SH-SY5Y (cell line): ENCODE data around the gene GHRH.

Experiments
- GATA2 ChIP-seq: IDR thresholded peaks from 2 replicates; pipeline ENCODE4 v1.6.1; 2011; ENCODE audit warnings: mild to moderate bottlenecking, low read depth, low read length
- GATA3 ChIP-seq: IDR thresholded peaks from 2 replicates; pipeline ENCODE4 v1.6.1; 2011; ENCODE audit warnings: low read depth, mild to moderate bottlenecking, low read length, moderate library complexity

The GHRH gene

DNA sequence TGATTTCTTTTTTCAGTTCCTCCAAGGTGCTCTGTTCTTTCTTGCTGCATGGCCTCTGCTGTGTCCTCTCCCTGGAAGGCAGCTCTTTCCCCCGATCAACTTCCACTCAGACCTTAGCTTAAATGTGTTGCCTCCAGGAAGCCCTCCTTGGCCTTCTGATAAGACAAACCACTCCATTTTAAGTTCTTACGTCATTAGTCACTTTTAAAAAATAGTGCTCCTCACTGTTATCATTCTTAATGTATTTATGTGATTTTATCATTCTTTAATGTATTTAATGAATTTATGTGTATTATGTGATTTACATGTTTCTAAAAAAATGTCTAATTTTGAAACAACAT lies 15.6 kb upstream of the GHRH start:
- TF ChIP-seq GATA2 (no peak), GATA3 (no peak)

- TF ChIP-seq GATA3, result no peak
- TF ChIP-seq GATA2, result no peak
Measured at GRCh38 chr20:37276494-37277252, 15.1 kb upstream of the GHRH start.

DNA sequence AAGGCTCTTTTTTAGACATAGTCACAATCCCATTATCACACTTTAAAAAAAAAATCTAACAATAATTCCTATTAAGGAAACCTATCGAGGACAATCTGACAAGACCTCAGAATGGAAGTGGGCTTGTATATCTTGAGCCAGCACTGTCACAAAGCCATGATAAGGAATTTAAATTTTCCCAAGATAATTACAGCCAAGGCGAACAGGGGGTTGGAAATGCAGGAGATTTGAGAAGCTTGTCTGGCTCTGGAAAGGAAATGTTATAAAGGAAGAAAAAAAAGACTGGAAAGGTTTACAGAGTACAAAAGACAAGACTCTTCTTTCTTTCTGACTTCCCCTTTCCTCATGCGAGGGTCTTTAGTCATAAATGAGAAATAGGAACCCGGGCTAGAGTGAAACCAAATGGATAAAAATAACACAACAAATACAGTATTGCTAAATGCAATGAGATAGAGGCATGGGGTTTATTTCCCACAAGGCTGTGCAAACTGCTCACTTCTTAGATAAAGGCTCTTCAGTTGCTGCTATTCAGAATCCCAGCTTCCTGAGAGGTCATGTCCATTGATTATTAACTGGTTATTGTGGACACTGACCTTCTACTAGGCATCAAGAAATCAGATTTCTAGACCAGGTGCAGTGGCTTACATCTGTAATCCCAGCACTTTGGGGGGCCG lies 13.4 kb upstream of the GHRH start:
- no peak for TF ChIP-seq GATA3
- no peak for TF ChIP-seq GATA2

DNA sequence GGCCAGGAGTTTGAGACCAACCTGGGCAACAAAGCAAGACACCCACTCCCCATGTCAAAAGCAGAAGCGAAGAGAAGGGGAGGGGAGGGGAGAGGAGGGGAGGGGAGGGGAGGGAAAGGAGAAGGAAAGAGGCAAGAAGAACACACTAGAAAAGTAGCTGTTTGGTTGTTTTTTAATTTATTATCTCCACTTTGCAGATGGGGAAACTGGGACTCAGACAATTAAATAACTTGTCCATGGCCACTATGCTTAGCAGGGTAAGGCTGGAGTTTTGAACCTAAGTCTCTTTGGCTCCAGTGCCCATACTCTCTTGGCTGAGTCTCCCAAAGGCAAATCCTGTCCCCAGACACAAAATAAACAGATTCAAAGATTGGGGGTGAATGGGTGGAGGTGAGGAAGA lies 12.4 kb upstream of the GHRH start:
- TF ChIP-seq GATA2 (no peak), GATA3 (no peak)

GRCh38 chr20:37271421-37271768 lies 9.8 kb upstream of the GHRH start:
- TF ChIP-seq GATA2 (no peak), GATA3 (no peak)

DNA sequence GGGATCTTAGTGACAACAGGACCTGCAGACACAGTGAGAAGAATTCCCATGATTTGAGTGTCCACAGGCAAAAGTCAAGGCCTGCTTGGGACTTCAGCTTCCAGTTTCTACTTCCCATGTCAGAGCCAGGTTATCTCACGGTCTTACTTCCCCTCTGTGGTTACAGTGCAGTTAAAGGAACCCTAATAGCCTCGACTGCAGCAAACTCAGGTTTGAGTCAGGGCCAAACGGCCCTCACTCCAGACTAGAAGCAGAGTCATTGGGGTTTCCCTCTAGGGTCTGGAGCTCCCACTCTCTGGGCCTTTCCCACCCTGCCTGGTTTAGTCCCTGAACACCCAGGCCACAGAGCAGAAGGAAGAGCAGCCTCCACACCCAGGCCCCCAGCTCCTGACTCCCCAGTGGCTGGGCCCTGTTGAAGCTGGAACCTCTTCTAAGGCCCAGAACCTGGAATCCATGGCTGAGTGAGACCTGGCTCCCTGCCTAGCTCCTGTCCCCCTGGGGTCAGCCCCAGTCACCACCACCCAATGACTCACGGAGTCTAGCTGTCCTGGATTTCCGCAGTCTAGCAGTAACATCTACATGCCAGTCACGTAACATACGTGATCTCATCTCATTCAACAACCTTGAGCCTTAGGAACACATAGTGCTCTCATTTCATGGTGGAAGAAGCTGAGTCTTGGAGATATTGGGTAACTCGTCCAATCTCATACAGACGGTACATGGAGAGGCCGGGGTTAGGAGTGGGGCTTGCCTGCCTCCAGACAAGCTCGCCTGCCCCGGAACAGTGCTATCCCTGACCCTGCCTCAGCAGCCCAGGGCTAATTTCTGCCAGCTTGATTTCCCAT lies 9.2 kb upstream of the GHRH start:
- TF ChIP-seq GATA2 (no peak), GATA3 (no peak)

GRCh38 chr20:37267667-37268313 lies 6.2 kb upstream of the GHRH start:
- TF ChIP-seq GATA2 (no peak), GATA3 (no peak)

DNA sequence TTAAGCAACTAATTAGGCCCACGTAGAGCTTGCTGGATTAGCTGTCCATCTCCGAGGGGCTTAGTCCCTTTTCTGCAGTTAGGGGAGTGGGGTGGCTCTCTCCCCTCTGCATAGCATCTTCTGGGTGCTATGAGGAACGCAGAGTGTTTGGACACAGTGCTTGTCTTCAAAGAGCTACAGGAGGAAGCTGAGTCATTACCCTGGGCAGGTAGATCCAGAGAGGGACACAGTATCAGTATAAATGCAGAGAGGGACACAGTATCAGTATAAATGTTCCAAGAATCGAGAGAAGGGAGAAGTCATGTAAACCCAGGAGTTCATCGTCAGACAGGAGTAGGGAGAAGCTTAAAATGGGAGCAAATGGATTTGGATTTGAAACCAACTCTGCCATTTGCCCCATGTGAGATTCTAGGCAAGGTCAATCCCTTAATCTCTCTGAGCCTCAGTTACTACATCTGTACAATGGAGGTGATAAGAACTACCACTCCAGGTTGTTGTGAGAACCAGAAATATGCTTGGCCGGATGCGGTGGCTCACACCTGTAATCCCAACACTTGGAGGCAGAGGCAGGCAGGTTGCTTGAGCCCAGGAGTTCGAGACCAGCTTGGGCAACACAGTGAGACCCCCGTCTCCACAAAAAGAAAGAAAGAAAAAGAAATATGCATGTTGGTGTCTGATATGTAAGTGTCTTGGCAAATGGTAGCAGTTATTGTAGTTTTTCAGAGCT lies 5.5 kb upstream of the GHRH start:
- TF ChIP-seq GATA3 (no peak), GATA2 (no peak)

DNA sequence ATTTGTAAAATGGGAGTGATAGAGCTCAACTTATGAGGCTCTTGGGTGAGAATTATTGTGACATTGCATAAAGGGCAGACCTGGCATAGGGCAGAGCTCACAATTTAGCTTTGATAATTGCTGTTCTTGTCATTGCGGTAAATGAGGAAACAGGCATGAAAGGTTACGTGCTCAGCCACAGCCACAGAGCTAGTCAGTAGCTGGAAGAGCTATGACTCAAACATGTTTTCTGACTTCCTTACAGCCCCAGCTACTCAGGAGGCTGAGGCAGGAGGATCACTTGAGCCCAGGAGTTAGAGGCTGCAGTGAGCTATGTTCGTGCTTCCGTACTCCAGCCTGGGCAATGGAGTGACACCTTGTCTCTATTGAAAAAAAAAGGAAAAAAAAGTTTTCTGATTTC lies 3.5 kb upstream of the GHRH start:
- TF ChIP-seq GATA2 (no peak), GATA3 (no peak)

GRCh38 chr20:37263686-37264085 lies 2.1 kb upstream of the GHRH start:
- TF ChIP-seq GATA3, result no peak
- TF ChIP-seq GATA2, result no peak

DNA sequence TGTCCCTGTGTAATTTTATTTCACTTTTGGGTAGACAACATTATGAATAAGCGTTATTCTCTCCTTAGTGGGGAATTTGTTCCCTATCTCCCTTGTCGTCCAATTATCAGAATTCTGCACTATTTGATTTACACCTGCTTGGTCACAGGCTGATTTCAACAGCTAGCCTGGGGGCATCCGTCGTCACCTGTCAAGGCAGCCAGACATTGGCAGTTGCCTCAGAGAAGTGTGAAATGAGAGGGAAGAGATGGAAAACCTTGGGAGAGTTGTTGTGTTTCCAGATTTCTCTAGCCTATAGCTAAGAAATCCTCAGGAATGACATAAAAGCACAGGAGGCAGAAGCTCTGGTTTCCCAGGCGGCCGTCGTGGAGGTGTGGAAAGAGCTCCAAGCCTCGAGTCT lies 891 bp upstream of the GHRH start:
- no peak for TF ChIP-seq GATA2
- TF ChIP-seq GATA3, result no peak

DNA sequence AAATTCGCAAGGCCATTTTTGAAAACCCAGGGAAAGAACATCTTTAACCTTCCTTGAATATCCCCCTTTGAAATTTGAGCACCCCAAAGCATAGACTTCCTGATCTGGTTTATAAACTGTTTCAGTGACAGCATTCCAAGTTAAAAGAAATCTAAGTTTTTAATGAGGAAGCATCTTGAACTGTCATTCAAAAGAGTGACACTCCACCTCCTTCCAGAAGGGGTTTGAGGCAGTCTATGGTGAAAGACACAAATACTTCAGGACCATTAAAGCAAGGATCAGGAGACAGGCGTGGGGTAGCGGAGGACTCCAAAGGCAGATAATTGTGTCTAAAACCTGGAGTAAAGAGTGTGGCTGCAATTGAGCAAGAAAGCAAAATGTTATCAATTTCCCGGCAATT lies 691 bp downstream of the GHRH start:
- TF ChIP-seq GATA3 (no peak), GATA2 (no peak)

- TF ChIP-seq GATA2 (no peak), GATA3 (no peak)
Measured at GRCh38 chr20:37259865-37260264, 1.7 kb downstream of the GHRH start.

DNA sequence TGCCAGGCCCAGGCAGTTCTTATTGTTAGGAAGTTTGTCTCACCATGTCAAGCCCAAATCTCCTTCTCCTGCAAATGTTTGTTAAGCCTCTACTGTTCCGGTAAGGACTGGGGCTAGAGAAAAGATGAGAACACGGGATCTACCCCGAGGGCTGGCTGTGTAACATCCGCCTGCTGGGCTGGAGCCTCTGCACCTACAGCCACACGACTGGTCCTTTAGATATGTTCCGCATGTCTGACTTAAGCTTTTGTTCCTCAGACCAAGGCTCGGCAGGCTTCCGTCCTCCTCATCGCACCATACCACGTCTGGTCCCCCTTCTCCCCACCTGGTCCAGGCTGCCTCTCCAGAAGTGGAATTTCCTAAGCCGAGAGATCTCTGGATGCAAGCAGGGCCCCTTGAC lies 2.6 kb downstream of the GHRH start:
- TF ChIP-seq GATA2 (no peak), GATA3 (no peak)

DNA sequence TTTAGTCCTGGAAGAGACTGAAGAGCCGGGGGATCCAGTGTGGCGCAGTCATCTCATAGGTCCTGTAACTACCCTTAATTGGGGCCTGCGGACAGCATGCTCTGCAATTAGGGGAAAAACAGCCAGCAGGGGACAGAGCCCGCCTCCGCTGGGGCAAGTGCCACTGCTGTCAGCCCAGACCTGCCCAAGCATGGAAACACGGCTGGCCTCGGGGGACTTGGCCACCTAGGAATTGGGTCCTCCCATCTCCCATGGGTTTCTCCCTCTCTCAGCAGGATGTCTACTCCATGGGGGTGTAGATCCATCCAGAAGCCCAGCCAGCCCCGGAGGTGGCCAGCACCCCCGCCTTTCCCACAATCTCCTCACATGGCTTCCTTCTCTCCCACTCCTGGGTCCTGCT lies 3.6 kb downstream of the GHRH start:
- no peak for TF ChIP-seq GATA2
- no peak for TF ChIP-seq GATA3
